GM12878 (cell line): ENCODE results near the gene NRN1L. TPM values are rescaled to one million over a fixed set of nuclear protein-coding genes. Genes with fewer than 3 reads are reported as not detected.

Source experiments
- ATAC-seq: fragments of 200-7000 bp; cut with Tn5 transposase; 3 replicates; pipeline ENCODE4 v1.9.1; 2020; ENCODE audit warnings: mild to moderate bottlenecking, moderate library complexity
- BruUV-seq: library from RNA; stranded (reverse); fragments of 400-500 nt; replicated peaks from 2 replicates; lab custom pipeline; 2021; lab: Mats Ljungman, UMichigan
- CTCF ChIA-PET: fragments of 300-600 bp; sonication (Branson Sonifier 250); formaldehyde crosslinking; extraction: SDS; loops from one replicate; lab custom pipeline; 2021; ENCODE audit warnings: inconsistent platforms; lab: Yijun Ruan, JAX
- POLR2A ChIA-PET: fragments of 350-600 bp; formaldehyde crosslinking; extraction: SDS; loops from one replicate; lab custom pipeline; 2021; ENCODE audit warnings: inconsistent platforms; lab: Charles Lee
- RAD21 ChIA-PET: fragments of 300-600 bp; sonication (Branson Sonifier 250); formaldehyde crosslinking; loops from one replicate; lab custom pipeline; 2023; ENCODE audit warnings: antibody characterized with exemption; ENCODE audit not compliant: unreplicated experiment; lab: Charles Lee
- SMC1A ChIA-PET: fragments of 300-600 bp; sonication (Branson Sonifier 250); formaldehyde crosslinking; loops from one replicate; lab custom pipeline; 2023; ENCODE audit not compliant: unreplicated experiment, uncharacterized antibody; lab: Charles Lee
- DNase-seq: peaks from one replicate; pipeline ENCODE4 v3.0.0-alpha.2; 2011; ENCODE audit warnings: low read depth, low spot score
- FAIRE-seq: peaks from 3 replicates; lab custom pipeline; 2011; peaks lifted over from hg19 to GRCh38; lab: Jason Lieb, UNC
- H2AFZ ChIP-seq: 2 replicates; pipeline ENCODE4 v1.6.0; 2011; ENCODE audit warnings: low read depth, low read length, control low read depth; ENCODE audit not compliant: control insufficient read depth
- H3K27ac ChIP-seq: 2 replicates; pipeline ENCODE4 v1.5.1; 2011; ENCODE audit warnings: control low read depth; ENCODE audit not compliant: control insufficient read depth, insufficient read depth
- H3K27me3 ChIP-seq, 2 experiments: replicated peaks in 1 of 2; 2 replicates each; pipeline versions ENCODE4 v1.6.0 to v1.6.1; 2011; ENCODE audit warnings: low read length in 1 of 2; ENCODE audit not compliant: control insufficient read depth in 2 of 2, insufficient read depth in 2 of 2
- H3K36me3 ChIP-seq, 2 experiments: 2 replicates each; pipeline ENCODE4 v1.5.1; 2011; ENCODE audit warnings: low read length in 1 of 2; ENCODE audit not compliant: control insufficient read depth in 2 of 2, insufficient read depth in 2 of 2
- H3K4me1 ChIP-seq: 2 replicates; pipeline ENCODE4 v1.6.1; 2011; ENCODE audit warnings: mild to moderate bottlenecking, low read length, moderate library complexity, mixed read lengths; ENCODE audit not compliant: control insufficient read depth, insufficient read depth
- H3K4me2 ChIP-seq: 2 replicates; pipeline ENCODE4 v1.6.0; 2011; ENCODE audit warnings: control low read depth; ENCODE audit not compliant: control insufficient read depth, insufficient read depth
- H3K4me3 ChIP-seq: fragments of 200-600 bp; sonication (generic); 2 replicates; pipeline ENCODE4 v1.5.1; 2016
- H3K79me2 ChIP-seq: 2 replicates; pipeline ENCODE4 v1.6.0; 2011; ENCODE audit warnings: low read length; ENCODE audit not compliant: control insufficient read depth, insufficient read depth
- H3K9ac ChIP-seq: 2 replicates; pipeline ENCODE4 v1.8.0; 2011; ENCODE audit warnings: low read length, control low read depth, mixed read lengths; ENCODE audit not compliant: control insufficient read depth, insufficient read depth
- H3K9me3 ChIP-seq: replicated peaks from 3 replicates; pipeline ENCODE4 v1.5.1; 2011; ENCODE audit warnings: mild to moderate bottlenecking, low read length; ENCODE audit not compliant: control insufficient read depth, insufficient read depth
- H4K20me1 ChIP-seq: 2 replicates; pipeline ENCODE4 v1.6.0; 2011; ENCODE audit not compliant: control insufficient read depth, insufficient read depth
- CBFB ChIP-seq: IDR thresholded peaks from 2 replicates; pipeline ENCODE4 v1.6.1; 2016; ENCODE audit warnings: antibody characterized with exemption, low read depth
- CBX3 ChIP-seq: fragments of 200-600 bp; sonication (generic); IDR thresholded peaks from 2 replicates; pipeline ENCODE4 v1.6.1; 2016; ENCODE audit warnings: low read depth, borderline replicate concordance
- CREM ChIP-seq: IDR thresholded peaks from 2 replicates; pipeline ENCODE4 v1.6.1; 2014; ENCODE audit warnings: antibody characterized with exemption, low read depth
- FOXK2 ChIP-seq: fragments of 450-650 bp; IDR thresholded peaks from 2 replicates; pipeline ENCODE4 v1.6.1; 2017; ENCODE audit warnings: mild to moderate bottlenecking, moderate library complexity
- HCFC1 ChIP-seq: fragments of 150-350 bp; IDR thresholded peaks from 2 replicates; pipeline ENCODE4 v1.6.1; 2014; ENCODE audit warnings: low read length
- HDAC2 ChIP-seq: fragments of 200-600 bp; sonication (generic); IDR thresholded peaks from 2 replicates; pipeline ENCODE4 v1.6.1; 2017
- IKZF2 ChIP-seq, 2 experiments: fragments of 450-650 bp; IDR thresholded peaks; 2 replicates each; pipeline ENCODE4 v1.6.1; 2017; ENCODE audit warnings: mild to moderate bottlenecking in 2 of 2, moderate library complexity in 2 of 2
- POLR2AphosphoS2 ChIP-seq: IDR thresholded peaks from 2 replicates; pipeline ENCODE4 v1.6.1; 2011; ENCODE audit warnings: low read depth, mild to moderate bottlenecking, low read length, improper control_type of control experiment, moderate library complexity
- RELB ChIP-seq: fragments of 450-650 bp; IDR thresholded peaks from 2 replicates; pipeline ENCODE4 v1.6.1; 2017; ENCODE audit warnings: low read depth, mild to moderate bottlenecking, moderate library complexity
- TCF3 ChIP-seq: IDR thresholded peaks from 2 replicates; pipeline ENCODE4 v1.6.1; 2012; ENCODE audit warnings: low read depth, mild to moderate bottlenecking, low read length, borderline replicate concordance; ENCODE audit not compliant: insufficient read depth
- TCF7 ChIP-seq: IDR thresholded peaks from 2 replicates; pipeline ENCODE4 v1.6.1; 2014; ENCODE audit warnings: antibody characterized with exemption, borderline replicate concordance
- WRNIP1 ChIP-seq: IDR thresholded peaks from 2 replicates; pipeline ENCODE4 v1.6.1; 2011; ENCODE audit warnings: low read depth, low read length, improper control_type of control experiment, borderline replicate concordance
- ZNF24 ChIP-seq: fragments of 450-650 bp; IDR thresholded peaks from 2 replicates; pipeline ENCODE4 v1.6.1; 2017; ENCODE audit warnings: antibody characterized with exemption, mild to moderate bottlenecking
- WGBS: methylation state at CpG from one replicate; pipeline ENCODE4 v1.1.6; 2016; ENCODE audit warnings: low lambda C conversion rate; ENCODE audit not compliant: insufficient replicate concordance, insufficient coverage; ENCODE audit errors: missing lambda C conversion rate; 5-methylcytosine and 5-hydroxymethylcytosine counted together
- in situ Hi-C: fragments of 300-500 bp; cut with MboI; formaldehyde crosslinking; loops from 9 replicates; pipeline ENCODE4 v1.14.3; 2018; ENCODE audit warnings: mixed read lengths
- intact Hi-C: fragments of 100-400 bp; cut with micrococcal nuclease; formaldehyde crosslinking; loops from one replicate; pipeline ENCODE4 v1.14.2; 2022; ENCODE audit not compliant: unreplicated experiment
- polyA plus RNA-seq, 11 experiments: library from polyadenylated mRNA; depleted of rRNA in 4 of 11; unstranded in 6 of 11; stranded (reverse) in 5 of 11; fragments of >200 nt; fragmentation: Nextera tagmentation in 4 of 11; fragmentation: Illumina TruSeq in 1 of 11; extraction: Ambion mirVana in 4 of 11; extraction: Trizol in 1 of 11; gene quantifications; 1 replicate in 1 of 11; 2 replicates in 10 of 11; pipeline versions ENCODE4 v1.2.1 to v1.2.3, GENCODE V29; 2011 to 2016; ENCODE audit warnings: inconsistent platforms in 2 of 11, missing spikeins in 2 of 11, low read depth in 1 of 11
- total RNA-seq, 4 experiments: library from RNA; depleted of rRNA in 3 of 4; stranded (reverse); fragments of >200 nt in 3 of 4; fragmentation: Illumina TruSeq in 1 of 4; extraction: Trizol in 1 of 4; gene quantifications; 2 replicates each; pipeline versions ENCODE4 v1.2.1 to v1.2.3, GENCODE V29; 2013 to 2021
- TF ChIP-seq, protein P1 (sequence below): IDR thresholded peaks from 2 replicates; pipeline ENCODE4 v1.6.1; 2012; ENCODE audit warnings: low read depth, low read length, improper control_type of control experiment
- TF ChIP-seq, protein P2 (sequence below): fragments of 150-350 bp; IDR thresholded peaks from 2 replicates; pipeline ENCODE4 v1.6.1; 2016; ENCODE audit warnings: low read depth, low read length

The NRN1L gene
- total and polyA plus RNA-seq, 10 of the 15 experiments (the other 5 are each of a cell fraction or from before 2014, with no cell fraction given), result 0.11 to 0.99 (median 0.28) TPM; not detected in 3

DNA sequence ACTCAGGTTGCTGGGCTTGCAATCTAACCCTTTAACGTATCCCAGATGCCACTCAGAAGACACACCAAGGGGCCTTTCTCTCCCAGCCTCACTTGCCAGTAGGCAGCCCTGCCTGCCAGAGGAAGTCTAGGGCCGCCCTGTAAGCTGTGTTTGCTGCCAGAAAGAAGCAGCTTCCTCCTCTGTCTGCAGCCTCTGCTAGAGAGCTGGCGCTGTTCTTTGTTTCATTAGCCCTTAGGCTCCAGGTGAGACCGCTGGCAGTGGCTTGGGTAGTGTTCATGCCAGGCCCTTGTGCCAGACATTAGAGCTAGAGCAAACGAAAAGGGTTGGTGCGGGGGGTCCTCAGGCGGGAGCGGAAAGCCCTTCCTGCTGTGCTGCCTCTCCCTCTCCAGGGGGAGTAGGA lies 38.1 kb downstream of the NRN1L start (continued):
- no peak for TF ChIP-seq RELB
- no peak for TF ChIP-seq TCF3

GRCh38 chr16:67923414-67924116 lies 38.9 kb downstream of the NRN1L start:
- FAIRE-seq (no peak), ATAC-seq (no peak), DNase-seq (no peak)
- H3K4me1 ChIP-seq, result no peaks in the 10 kb centered on the region; the same call in 1 of the 2 replicates
- ChIA-PET SMC1A (no interaction called here), CTCF (no interaction called here), RAD21 (no interaction called here), POLR2A (no interaction called here)
- H3K27ac ChIP-seq, result no peak overlapping the region
- H3K4me3 ChIP-seq, result no peak overlapping the region
- no TSS peak for BruUV-seq
- in situ Hi-C loops (no loop called here), intact Hi-C loops (loop anchor here (10.0 kb wide), 1 partner anchor 399 kb away; the partner anchor contains the start of gene RIPOR1)
- H2AFZ ChIP-seq, result no peak overlapping the region
- no peaks in the 10 kb centered on the region for H3K27me3 ChIP-seq
- peaks cover 0 to 8% of the 10 kb centered on the region in 2 experiments; a peak in 2 of 4 replicates for H3K36me3 ChIP-seq
- H3K9me3 ChIP-seq, result no peaks in the 10 kb centered on the region
- H3K4me2 ChIP-seq, result no peak overlapping the region
- H3K9ac ChIP-seq, result no peak overlapping the region
- H4K20me1 ChIP-seq, result no peaks in the 10 kb centered on the region
- WGBS, result 85% methylated on average over 10 of the region's 10 CpGs
- H3K79me2 ChIP-seq, result no peaks in the 10 kb centered on the region
- TF ChIP-seq WRNIP1 (no peak), FOXK2 (no peak), HCFC1 (no peak), CREM (no peak), ZNF24 (no peak), CBX3 (no peak), CBFB (no peak), POLR2AphosphoS2 (no peak), IKZF2 (IDR thresholded peaks at IDR 0.05) (no peak), HDAC2 (no peak), TCF7 (no peak)
- TF ChIP-seq, protein P1, sequence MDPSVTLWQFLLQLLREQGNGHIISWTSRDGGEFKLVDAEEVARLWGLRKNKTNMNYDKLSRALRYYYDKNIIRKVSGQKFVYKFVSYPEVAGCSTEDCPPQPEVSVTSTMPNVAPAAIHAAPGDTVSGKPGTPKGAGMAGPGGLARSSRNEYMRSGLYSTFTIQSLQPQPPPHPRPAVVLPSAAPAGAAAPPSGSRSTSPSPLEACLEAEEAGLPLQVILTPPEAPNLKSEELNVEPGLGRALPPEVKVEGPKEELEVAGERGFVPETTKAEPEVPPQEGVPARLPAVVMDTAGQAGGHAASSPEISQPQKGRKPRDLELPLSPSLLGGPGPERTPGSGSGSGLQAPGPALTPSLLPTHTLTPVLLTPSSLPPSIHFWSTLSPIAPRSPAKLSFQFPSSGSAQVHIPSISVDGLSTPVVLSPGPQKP, result no peak
- TF ChIP-seq, protein P2, sequence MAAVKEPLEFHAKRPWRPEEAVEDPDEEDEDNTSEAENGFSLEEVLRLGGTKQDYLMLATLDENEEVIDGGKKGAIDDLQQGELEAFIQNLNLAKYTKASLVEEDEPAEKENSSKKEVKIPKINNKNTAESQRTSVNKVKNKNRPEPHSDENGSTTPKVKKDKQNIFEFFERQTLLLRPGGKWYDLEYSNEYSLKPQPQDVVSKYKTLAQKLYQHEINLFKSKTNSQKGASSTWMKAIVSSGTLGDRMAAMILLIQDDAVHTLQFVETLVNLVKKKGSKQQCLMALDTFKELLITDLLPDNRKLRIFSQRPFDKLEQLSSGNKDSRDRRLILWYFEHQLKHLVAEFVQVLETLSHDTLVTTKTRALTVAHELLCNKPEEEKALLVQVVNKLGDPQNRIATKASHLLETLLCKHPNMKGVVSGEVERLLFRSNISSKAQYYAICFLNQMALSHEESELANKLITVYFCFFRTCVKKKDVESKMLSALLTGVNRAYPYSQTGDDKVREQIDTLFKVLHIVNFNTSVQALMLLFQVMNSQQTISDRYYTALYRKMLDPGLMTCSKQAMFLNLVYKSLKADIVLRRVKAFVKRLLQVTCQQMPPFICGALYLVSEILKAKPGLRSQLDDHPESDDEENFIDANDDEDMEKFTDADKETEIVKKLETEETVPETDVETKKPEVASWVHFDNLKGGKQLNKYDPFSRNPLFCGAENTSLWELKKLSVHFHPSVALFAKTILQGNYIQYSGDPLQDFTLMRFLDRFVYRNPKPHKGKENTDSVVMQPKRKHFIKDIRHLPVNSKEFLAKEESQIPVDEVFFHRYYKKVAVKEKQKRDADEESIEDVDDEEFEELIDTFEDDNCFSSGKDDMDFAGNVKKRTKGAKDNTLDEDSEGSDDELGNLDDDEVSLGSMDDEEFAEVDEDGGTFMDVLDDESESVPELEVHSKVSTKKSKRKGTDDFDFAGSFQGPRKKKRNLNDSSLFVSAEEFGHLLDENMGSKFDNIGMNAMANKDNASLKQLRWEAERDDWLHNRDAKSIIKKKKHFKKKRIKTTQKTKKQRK, result no peak
